Stimulated activated CD8-positive, alpha-beta memory T cell treated with anti-CD3 and anti-CD28 coated beads, Interleukin-7, amount 100 ng/mL, for 48 hours (primary cell): ENCODE data around the gene MTRF1.

Source experiments
- DNase-seq, 2 donors: peaks; one replicate each; pipeline ENCODE4 v3.0.0-alpha.2; 2020; ENCODE audit warnings: low read depth in 1 of 2; ENCODE audit errors: extremely low read depth in 1 of 2

MTRF1 gene, protein sequence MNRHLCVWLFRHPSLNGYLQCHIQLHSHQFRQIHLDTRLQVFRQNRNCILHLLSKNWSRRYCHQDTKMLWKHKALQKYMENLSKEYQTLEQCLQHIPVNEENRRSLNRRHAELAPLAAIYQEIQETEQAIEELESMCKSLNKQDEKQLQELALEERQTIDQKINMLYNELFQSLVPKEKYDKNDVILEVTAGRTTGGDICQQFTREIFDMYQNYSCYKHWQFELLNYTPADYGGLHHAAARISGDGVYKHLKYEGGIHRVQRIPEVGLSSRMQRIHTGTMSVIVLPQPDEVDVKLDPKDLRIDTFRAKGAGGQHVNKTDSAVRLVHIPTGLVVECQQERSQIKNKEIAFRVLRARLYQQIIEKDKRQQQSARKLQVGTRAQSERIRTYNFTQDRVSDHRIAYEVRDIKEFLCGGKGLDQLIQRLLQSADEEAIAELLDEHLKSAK

DNA sequence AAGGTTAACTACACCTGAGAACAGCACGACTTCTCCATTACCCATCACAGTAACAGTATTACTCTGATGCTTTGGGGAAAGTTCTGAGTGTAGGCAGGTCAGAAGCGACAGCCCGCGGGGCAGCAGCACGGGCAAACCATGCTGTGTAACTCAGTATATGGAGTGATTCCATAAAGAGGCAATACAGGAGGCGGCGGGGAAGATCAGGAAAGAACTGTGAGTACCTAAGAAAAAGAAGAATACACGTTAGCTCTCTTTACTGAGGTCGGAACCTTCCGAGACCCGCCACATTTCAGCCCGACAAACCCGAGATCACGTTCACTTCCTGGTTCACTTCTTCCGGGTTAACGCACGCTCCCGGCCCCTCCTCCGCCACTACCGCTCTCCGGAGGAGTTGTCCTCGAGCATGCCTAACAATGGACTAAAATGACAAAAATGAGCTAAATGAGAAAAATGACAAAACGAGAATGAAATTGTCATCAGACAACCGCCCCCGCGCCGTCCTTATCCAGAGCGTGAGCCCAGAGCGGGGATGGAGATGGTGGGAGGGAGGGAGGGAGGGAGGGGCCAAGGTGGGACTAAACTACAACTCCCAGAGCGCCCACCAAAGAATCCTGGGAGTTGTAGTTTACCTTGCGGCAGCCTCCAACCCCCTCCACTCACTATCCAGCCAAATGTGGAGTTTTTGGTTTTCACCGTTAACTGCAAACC is at the start of gene MTRF1:
TSS of gene MTRF1 (minus strand) at position 316 of the 711 bp plus-strand sequence. CDS start 2,669 bp downstream, outside the sequence.
- DNase-seq, result peak; percentile 51 to 65

DNA sequence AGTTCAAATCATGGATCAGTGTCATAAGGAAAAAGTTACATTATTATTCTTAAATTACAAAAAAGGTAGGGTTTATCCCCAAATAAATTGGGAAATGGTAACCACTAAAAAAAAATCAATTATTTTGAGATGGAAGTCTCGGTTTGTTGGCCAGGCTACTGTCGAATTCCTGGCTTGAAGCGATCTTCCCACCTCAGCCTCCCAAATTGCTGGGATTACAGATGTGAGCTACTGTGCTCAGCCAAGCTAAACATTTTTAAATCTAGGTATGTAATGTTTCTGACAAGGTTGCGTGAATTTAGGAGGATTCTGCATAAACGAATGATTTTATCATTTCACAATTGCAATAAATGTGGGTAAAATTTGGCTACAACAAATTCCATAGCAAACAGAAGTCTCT is 49.7 kb upstream of the MTRF1 start:
- no peak for DNase-seq

DNA sequence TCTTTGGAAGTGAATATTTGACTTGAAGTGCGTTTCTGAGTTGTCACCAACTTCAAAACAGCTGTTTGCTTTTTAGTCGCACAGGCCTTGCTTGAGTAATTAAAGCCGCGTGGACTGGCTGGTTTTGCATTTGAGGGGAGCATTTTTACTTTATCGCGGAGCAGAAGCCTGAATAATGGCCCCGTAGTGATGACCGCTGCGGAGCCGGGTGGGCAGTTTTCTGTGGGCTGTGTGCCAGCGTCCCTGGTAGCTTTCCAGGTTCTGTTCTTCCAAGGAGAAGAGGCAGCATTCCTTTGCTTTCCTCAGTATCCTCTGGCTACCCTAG is 48.8 kb upstream of the MTRF1 start:
- no peak for DNase-seq

DNA sequence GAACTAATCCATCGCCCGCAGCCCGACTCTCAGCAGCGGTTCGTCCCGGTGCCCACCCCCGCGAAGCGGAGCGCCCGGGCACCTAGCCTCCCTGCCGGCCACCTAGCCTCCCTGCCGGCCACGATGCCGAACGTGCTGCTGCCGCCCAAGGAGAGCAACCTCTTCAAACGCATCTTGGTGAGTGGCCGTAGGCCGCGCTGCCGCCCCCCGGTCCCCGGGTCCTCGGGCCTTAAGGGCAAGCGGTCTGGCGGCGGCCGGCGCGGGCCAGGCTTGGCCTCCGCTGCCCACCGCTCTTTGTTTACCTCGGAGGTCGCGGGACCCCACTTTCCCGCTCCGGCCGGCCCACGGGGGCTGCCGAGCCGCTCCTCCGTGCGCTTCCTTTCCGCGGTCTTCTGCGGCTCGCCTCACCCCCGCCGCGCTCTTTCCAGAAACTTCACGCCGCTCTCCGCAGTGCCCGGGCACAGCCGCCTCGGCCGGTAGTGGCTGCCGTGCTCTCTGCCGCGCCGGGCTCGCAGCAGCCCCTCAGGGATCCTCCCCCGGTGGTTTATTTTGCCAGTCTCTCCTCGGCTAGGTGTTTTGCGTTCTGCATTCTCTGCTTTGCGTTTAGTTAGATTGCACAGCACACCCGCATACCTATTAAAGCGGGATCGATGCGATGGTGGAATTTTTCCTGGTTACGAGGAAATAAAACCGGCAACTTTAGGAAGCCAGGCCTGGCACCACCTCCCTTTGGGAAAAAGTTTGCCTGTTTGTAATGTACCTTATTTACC is 48.2 kb upstream of the MTRF1 start:
- DNase-seq, result peak; percentile 19 to 30

DNA sequence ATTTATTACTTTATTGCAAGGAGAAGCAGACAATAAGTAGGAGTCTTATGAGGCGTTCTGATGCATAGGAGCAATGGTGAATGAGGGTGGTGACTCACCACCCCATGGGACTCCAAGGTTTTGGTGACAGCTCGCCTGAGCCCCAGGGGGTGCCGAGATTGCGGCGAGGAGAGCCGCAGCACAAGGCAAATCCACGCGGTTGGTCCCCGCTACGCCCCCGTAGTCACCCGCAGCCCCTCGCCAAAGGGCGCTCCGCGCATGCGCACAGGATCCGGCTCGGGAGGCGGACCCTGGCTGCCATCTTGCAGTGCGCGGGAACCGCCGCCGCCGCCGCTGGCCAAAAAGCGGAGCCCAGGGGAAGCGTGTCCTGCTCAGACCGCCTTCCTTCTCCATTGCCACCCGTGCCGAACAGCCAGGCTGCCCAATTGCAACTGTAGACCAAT is 47.6 kb upstream of the MTRF1 start, which contains the start of gene NAA16:
TSS of gene NAA16 (plus strand) at position 305 of the 443 bp plus-strand sequence. CDS start 262 bp downstream, outside the sequence.
- DNase-seq, result peak; percentile 94 to 98

DNA sequence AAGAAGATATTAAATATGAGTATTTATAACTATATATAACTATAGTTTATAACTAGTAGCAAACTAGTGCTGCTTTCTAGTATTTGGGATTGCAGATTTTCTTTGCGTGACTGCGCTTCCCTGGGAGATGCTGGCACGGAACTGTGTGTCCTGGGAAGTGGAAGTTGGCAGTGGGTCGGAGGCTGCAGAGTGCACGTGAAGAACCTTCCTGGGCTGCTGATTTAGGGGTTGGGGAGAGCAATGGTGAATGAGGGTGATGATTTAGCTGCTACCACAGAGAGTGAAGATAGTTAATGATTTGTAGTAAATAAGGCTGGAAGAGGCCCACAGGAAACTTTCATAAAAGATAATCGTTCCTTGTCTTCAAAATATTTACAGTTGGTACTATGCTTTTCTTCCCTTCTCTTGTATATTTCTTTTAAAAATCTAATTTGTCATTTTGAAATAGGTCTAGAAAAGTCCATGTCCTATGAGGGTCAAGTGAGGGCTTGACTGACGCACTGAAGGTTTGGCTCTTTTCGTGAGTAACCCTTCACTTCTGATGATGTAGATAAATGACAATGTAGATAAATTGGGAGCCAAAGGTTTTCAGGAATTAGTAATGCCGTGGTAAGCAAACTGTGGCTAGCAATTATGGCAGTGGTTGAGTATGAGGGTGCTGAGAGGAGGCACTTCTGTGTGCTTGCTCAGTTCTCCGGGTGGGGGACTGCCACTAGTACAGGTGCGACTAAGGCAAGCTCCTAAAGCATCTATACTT is 44.7 kb upstream of the MTRF1 start:
- no peak for DNase-seq

DNA sequence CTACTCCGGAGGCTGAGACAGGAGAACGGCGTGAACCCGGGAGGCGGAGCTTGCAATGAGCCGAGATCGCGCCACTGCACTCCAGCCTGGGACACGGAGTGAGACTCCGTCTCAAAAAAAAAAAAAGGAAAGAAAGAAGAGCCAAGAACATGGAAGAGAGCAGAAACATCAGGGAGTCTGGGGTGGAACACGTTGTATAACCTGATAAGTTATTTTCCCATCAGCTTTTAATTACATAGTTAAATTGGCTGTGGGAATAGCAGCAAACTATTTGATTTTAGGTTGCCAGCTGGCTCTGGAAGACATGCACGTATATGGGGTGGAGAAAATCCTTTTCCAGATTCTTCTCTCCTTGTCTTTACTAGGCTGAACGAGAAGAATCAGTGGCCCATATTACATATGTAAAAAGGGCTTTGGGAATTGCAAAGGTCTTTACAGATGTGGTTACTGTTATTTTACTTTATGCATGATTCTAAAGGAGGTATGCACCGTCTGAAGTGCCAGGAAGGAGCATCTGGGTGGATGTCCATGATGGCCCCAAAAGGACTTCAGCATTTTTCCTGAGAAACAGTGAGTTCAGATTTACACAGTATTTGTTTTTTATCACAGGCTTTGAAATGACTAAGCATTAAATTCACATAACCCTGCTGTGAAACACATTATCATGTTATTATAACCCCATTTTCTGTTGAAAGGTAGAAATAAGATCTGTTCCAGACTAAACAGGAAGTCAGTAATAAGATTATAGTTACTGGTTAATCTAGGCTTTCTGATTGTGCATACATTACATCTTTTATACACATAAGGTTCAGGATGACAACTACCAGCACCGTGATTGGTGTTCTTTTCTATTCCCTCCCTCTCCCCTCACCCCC is 43.1 kb upstream of the MTRF1 start:
- no peak for DNase-seq

DNA sequence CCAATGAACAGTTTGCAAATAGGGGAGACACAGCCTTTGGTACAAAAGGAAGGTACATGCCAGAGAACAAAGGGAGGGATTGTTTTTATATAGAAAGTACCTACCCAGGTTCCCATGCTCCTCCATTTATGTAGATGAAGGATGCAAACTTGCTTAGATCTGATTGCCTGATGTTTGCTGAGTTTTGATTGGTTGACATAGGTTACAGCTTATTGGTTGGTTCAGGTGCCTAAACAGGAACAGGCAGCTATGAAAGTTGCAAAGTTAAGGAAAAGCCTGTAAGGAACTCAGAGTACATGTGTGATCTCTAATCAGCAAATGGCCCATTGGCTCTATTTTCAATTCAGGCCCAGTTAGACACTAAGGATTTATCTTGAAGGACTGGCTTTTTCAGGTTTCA is 41.2 kb upstream of the MTRF1 start:
- no peak for DNase-seq

DNA sequence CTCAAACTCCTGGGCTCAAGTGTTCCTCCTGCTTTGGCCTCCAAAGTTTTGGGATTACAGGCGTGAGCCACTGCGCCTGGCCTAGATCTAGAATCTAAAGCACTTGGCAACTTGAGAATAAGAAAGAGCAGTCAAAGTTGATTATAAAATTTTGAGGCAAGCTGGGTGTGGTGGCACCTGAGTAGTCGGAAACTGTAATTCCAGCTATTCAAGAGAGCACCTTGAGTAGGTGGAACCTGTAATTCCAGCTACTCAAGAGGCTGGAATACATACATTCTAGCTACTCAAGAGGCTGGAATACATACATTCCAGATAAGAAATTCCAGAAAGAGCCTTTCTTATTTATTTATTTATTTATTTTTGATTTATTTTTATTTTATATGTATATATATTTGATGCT is 39.4 kb upstream of the MTRF1 start:
- DNase-seq, result no peak

DNA sequence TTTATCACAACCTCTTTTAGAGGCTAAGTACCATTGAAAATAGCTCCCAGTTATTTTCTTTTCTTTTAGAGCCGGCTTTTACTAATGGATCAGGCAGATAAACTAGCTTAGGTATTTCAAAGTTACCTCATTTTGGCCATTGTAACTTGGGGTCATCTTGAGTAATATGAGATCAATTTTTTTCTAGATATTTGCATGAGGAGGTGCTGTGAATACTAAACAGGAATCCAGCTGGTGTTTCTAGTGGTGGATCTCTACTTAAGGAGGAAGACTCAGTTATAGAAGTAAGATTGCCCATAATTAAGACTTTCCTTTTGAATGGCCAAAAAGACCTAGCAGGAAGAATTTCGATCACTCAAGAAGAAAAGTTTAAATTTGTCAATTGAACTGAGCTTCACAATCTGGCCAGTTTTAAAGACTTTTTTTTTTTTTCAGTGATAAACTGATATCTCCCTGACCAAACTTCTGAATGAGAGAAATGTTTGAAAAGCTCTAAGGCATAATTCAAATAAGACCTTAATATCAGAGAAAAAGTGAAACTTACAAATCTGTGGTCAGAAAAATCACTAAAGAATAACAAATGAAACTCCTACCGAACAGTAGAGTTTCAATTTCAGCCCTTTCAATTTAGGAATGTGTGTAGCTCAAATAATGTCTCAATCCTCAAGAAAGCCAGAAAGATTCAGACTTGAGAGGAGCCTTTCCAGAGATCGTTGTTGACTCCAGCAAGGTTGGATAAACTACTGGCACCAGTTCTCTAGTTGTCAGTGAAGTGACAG is 36.1 kb upstream of the MTRF1 start:
- DNase-seq, result no peak

DNA sequence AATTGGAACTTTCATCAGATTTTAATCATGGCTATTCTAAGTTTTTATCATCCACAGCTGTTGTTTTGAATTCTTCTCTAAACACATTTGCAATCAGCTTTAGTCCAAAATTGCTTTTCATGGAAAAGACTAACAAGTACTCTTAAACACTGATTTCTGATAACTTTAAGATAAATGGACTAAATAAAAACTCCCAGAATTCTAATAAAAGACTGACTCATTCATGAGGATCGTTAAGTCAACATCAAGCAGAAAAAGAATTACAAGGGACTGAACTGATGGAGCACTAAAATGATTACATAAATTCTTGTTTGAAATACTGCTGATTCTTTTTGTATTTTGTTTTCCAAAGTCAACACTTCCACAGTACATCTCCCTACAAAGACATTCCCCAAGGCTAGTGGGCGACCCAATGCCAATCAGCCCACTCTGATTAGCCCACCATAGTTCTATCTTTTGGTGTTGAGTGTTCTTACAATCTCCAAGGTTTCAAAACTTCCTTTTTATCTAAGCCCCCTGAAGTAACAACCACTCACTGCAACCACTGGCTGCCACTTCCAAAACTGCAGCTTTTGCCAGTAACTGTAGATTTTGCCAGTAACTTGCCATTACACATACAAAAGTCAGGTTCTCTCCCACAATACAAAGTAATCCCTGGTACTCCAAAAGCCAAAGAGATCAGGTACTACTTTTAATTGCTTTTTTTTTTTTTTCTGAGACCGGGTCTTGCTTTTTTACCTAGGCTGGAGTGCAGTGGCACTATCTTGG is 33.7 kb upstream of the MTRF1 start:
- DNase-seq, result no peak

DNA sequence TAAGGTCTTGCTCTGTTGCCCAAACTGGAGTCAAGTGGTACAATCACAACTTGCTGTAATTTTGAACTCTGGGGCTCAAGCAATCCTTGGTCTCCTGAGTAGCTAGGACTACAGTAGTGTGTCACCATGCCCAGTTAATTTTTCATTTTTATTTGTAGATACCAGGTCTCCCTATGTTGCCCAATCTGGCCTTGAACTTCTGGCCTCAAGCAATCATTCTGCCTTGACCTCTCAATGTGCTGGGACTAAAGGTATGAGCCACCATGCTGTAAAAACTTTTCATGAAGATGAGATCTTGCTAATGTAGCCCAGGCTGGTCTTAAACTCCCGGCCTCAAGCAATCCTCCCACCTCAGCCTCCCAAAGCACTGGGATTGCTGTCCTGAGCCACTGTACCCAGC is 32.6 kb upstream of the MTRF1 start:
- DNase-seq, result no peak

DNA sequence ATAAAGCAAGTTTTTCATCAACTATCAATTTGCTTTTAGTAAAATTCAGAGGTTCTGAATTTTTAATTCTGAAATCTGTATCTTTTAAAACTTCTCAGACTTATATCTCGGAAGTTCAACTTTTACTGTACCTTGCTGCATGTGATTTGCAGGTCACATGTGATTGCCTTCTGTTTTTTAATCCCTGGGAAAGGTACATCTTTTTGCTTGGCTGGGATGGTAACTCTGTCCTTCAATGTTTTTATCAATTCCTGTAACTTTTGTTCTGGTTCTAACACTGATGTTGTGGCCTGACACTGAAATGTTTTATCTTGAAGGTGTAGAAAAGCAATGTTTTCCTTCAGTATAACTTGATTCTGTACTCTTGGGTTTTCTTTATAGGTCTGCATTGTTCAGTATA is 31.5 kb upstream of the MTRF1 start:
- DNase-seq, result no peak

DNA sequence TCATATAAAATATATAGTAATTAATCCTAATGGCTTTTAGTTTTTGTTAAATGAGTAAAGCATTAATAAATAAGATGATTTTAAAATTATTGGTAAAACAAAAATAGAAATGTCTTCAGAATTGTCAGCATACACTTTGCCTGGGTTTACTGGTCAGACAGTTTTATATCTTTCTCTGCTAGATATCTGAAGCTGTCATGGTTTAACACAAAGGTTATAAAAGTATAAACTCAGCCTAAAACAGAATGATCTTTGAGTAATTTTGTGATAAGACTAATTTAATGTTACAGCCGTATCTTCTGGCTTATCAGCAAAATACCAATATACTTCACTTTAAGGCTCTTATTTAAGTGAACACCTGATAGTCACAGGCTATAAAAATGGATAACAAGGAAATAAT is 29.9 kb upstream of the MTRF1 start:
- DNase-seq, result no peak

DNA sequence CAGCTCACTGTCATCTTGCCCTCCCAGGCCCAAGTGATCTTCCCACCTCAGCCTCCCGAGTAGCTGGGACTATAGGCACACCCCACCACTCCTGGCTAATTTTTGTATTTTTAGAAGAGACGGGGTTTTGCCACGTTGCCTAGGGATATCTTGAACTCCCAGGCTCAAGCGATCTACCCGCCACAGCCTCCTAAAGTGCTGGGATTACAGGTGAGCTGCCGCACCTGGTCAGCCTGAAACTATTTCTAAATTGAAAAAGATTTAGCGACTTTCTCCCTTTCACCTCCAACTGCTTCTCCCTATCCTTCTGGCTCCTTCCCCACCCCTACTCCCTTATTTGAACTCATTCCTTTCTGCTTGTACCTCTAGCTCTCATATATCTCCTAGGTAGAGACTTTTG is 27.9 kb upstream of the MTRF1 start:
- DNase-seq, result no peak

DNA sequence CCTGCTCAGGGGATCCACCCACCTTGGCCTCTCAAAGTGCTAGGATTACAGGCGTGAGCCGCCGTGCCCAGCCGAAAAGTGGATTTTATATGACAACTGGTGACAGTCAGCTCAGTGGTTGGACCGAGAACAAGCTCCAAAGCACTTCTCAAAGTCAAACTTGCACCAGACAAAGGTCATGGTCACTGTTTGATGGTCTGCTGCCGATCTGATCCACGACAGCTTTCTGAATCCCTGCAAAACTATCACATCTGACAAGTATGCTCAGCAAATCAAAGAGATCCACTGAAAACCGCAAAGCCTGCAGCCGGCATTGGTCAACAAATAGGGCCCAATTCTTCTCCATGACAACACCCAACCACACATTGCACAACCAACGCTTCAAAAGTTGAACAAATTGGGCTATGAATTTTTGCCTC is 26.1 kb upstream of the MTRF1 start:
- no peak for DNase-seq

DNA sequence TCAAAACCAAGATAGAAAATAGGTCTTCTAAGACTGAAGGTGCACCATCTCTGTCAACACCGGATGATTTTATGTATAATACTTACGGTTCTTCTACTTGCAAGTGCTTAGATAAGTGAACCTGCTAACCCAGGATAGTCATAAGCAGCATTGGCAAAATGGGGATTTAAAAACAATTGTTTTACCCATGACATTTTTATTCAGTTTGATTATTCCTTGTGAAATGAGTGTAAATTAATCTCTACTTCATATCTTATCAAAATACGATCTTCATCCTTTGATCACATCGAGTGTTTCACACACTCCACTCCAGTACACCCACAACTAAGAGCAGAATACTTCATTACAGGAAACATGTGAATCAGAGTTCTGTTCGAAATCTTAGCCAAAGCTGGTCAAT is 23.0 kb upstream of the MTRF1 start:
- no peak for DNase-seq
